Activated CD4-positive, alpha-beta T cell treated with anti-CD3 and anti-CD28 coated beads for 48 hours (primary cell): ENCODE results near the gene ELOB.

Source experiments
- DNase-seq: peaks from one replicate; pipeline ENCODE4 v3.0.0-alpha.2; 2020

Gene ELOB

GRCh38 chr16:2767140-2767731 lies 9.8 kb downstream of the ELOB start:
- no peak for DNase-seq

GRCh38 chr16:2766430-2767139 lies 10.5 kb downstream of the ELOB start:
- no peak for DNase-seq

- no peak for DNase-seq
Measured at GRCh38 chr16:2765462-2766404, 11.3 kb downstream of the ELOB start.

- no peak for DNase-seq
Measured at GRCh38 chr16:2764718-2765117, 12.4 kb downstream of the ELOB start.

GRCh38 chr16:2763173-2763572 lies 13.9 kb downstream of the ELOB start:
- DNase-seq: no peak

GRCh38 chr16:2762711-2763110 lies 14.4 kb downstream of the ELOB start:
- DNase-seq: no peak

- DNase-seq: no peak
Measured at GRCh38 chr16:2761886-2762583, 15.0 kb downstream of the ELOB start.

GRCh38 chr16:2761472-2761871 lies 15.6 kb downstream of the ELOB start:
- DNase-seq: no peak

GRCh38 chr16:2757344-2757743 lies 19.7 kb downstream of the ELOB start:
- DNase-seq: no peak

GRCh38 chr16:2756288-2757015 lies 20.6 kb downstream of the ELOB start:
- DNase-seq: no peak

- DNase-seq: no peak
Measured at GRCh38 chr16:2755158-2755557, 21.9 kb downstream of the ELOB start.

- DNase-seq: no peak
Measured at GRCh38 chr16:2753733-2754020, 23.4 kb downstream of the ELOB start.

GRCh38 chr16:2752850-2753732 lies 24.0 kb downstream of the ELOB start:
- peak; percentile 82 for DNase-seq

GRCh38 chr16:2752035-2752849 lies 24.8 kb downstream of the ELOB start, which contains the start of gene SRRM2:
TSS of gene SRRM2 (plus strand) at chr16:2752638. CDS start at chr16:2756365, 3,727 bp downstream.
- DNase-seq: peak; percentile 96

- DNase-seq: no peak
Measured at GRCh38 chr16:2751577-2752034, 25.5 kb downstream of the ELOB start.

- DNase-seq: no peak
Measured at GRCh38 chr16:2749936-2750335, 27.1 kb downstream of the ELOB start.

GRCh38 chr16:2749476-2749875 lies 27.6 kb downstream of the ELOB start:
- no peak for DNase-seq

GRCh38 chr16:2748757-2749455 lies 28.2 kb downstream of the ELOB start:
- DNase-seq: no peak

- no peak for DNase-seq
Measured at GRCh38 chr16:2745961-2746360, 31.1 kb downstream of the ELOB start.
